Activated CD8-positive, alpha-beta T cell treated with anti-CD3 and anti-CD28 coated beads, Interleukin-2, amount 10 ng/mL, durations not matched to agents 7 days and 5 days (primary cell): ENCODE results near the gene ST6GALNAC6. TPM values are rescaled to one million over a fixed set of nuclear protein-coding genes. Genes with fewer than 3 reads are reported as not detected.

ENCODE experiments used
- ATAC-seq: fragments of 150-1000 bp; cut with Tn5 transposase; one replicate; pipeline ENCODE4 v1.10.0; 2021; ENCODE audit warnings: moderate library complexity
- CTCF ChIA-PET: fragments of 350-600 bp; sonication (Branson Sonifier 250); formaldehyde crosslinking; loops from one replicate; lab custom pipeline; 2021; ENCODE audit warnings: antibody characterized with exemption; lab: Charles Lee
- POLR2A ChIA-PET: fragments of 350-600 bp; sonication (Branson Sonifier 250); formaldehyde crosslinking; loops from one replicate; lab custom pipeline; 2021; ENCODE audit warnings: antibody characterized with exemption; lab: Charles Lee
- DNase-seq: peaks from one replicate; pipeline ENCODE4 v3.0.0-alpha.2; 2020
- H3K27ac Mint-ChIP-seq: one replicate; pipeline ENCODE4 v1.8.0; 2021; ENCODE audit warnings: mild to moderate bottlenecking, mixed read lengths
- H3K27me3 Mint-ChIP-seq: one replicate; pipeline ENCODE4 v1.8.0; 2021; ENCODE audit warnings: low read depth, mixed read lengths
- H3K36me3 Mint-ChIP-seq: one replicate; pipeline ENCODE4 v1.8.0; 2021; ENCODE audit warnings: low read depth, mixed read lengths
- H3K4me1 Mint-ChIP-seq: one replicate; pipeline ENCODE4 v1.8.0; 2021; ENCODE audit warnings: low read depth, mixed read lengths
- H3K4me3 Mint-ChIP-seq: one replicate; pipeline ENCODE4 v1.8.0; 2021; ENCODE audit warnings: mild to moderate bottlenecking, mixed read lengths
- H3K9me3 Mint-ChIP-seq: one replicate; pipeline ENCODE4 v1.8.0; 2022; ENCODE audit warnings: mixed read lengths; ENCODE audit not compliant: insufficient read depth
- total RNA-seq, 2 experiments: library from RNA; stranded (reverse); gene quantifications; one replicate each; pipeline ENCODE4 v1.2.3, GENCODE V29; 2021

ST6GALNAC6 gene
- 10 to 100 TPM; 68.6 to 77.6 TPM for total RNA-seq

- peak within 1 kb of the TSS; percentile 83 for H3K4me3 Mint-ChIP-seq
- peak; percentile 77 for ATAC-seq
- no peaks in the 10 kb centered on the region for H3K27me3 Mint-ChIP-seq
- H3K27ac Mint-ChIP-seq, result peak within 1 kb of the TSS; percentile 86
- ChIA-PET CTCF (interaction anchor here (1.3 to 3.8 kb wide), 5 partner anchors 10 to 164 kb away, joined by 4 to 13 read pairs (median 7); partner anchors contain the start of genes ST6GALNAC4 and TOR2A), POLR2A (interaction anchor here (0.5 to 2.8 kb wide), 7 partner anchors 9 to 128 kb away, joined by 3 to 12 read pairs (median 4); partner anchors contain the start of genes ENG and ST6GALNAC4)
- H3K4me1 Mint-ChIP-seq, result peaks cover 39% of the 10 kb centered on the region
- peak; percentile 73 for DNase-seq
- H3K9me3 Mint-ChIP-seq, result peaks cover under 1% of the 10 kb centered on the region
- peaks cover 47% of the 10 kb centered on the region for H3K36me3 Mint-ChIP-seq
Measured at GRCh38 chr9:127899128-127899943, at the start of gene ST6GALNAC6. Gene ST6GALNAC6 (minus strand): TSS chr9:127899603. CDS start chr9:127897981, 1,622 bp downstream.

- H3K4me1 Mint-ChIP-seq, result peaks cover 70% of the 10 kb centered on the region
- no peaks in the 10 kb centered on the region for H3K27me3 Mint-ChIP-seq
- ChIA-PET CTCF (interaction anchor here (2.2 kb wide), 1 partner anchor 87 kb away, joined by 13 read pairs; no protein-coding TSS in a partner anchor), POLR2A (interaction anchor here (0.9 kb wide), 1 partner anchor 13 kb away, joined by 4 read pairs; no protein-coding TSS in a partner anchor)
- H3K4me3 Mint-ChIP-seq, result no peak overlapping the region
- ATAC-seq (no peak), DNase-seq (no peak)
- H3K27ac Mint-ChIP-seq, result peak overlapping the region; percentile 61
- peaks cover 66% of the 10 kb centered on the region for H3K36me3 Mint-ChIP-seq
- no peaks in the 10 kb centered on the region for H3K9me3 Mint-ChIP-seq
Measured at GRCh38 chr9:127947841-127948710, 48.7 kb upstream of the ST6GALNAC6 start.

GRCh38 chr9:127946728-127947127 is 47.3 kb upstream of the ST6GALNAC6 start:
- Mint-ChIP-seq H3K27me3 (no peaks in the 10 kb centered on the region), H3K4me1 (peaks cover 69% of the 10 kb centered on the region), H3K27ac (no peak overlapping the region), H3K4me3 (no peak overlapping the region), H3K9me3 (no peaks in the 10 kb centered on the region), H3K36me3 (peaks cover 76% of the 10 kb centered on the region)
- CTCF ChIA-PET, result interaction anchor here (1.1 to 2.2 kb wide), 2 partner anchors 88 to 171 kb away, joined by 3 to 13 read pairs; no protein-coding TSS in a partner anchor
- DNase-seq, result no peak
- ATAC-seq, result no peak
- POLR2A ChIA-PET, result no interaction called here

- POLR2A ChIA-PET, result interaction anchor here (1.0 kb wide), 1 partner anchor 89 kb away, joined by 4 read pairs; no protein-coding TSS in a partner anchor
- DNase-seq (no peak), ATAC-seq (no peak)
- CTCF ChIA-PET, result interaction anchor here (1.1 to 7.8 kb wide), 2 partner anchors 91 to 172 kb away, joined by 3 to 140 read pairs; no protein-coding TSS in a partner anchor
- Mint-ChIP-seq H3K27ac (no peak overlapping the region), H3K9me3 (no peaks in the 10 kb centered on the region), H3K4me3 (no peak overlapping the region), H3K36me3 (peaks cover 79% of the 10 kb centered on the region), H3K27me3 (no peaks in the 10 kb centered on the region), H3K4me1 (peaks cover 63% of the 10 kb centered on the region)
Measured at GRCh38 chr9:127945942-127946341, 46.5 kb upstream of the ST6GALNAC6 start.

- Mint-ChIP-seq H3K9me3 (no peaks in the 10 kb centered on the region), H3K27me3 (no peaks in the 10 kb centered on the region), H3K36me3 (peaks cover 80% of the 10 kb centered on the region), H3K27ac (no peak overlapping the region), H3K4me3 (no peak overlapping the region), H3K4me1 (peaks cover 57% of the 10 kb centered on the region)
- ATAC-seq (no peak), DNase-seq (no peak)
- CTCF ChIA-PET, result interaction anchor here (1.1 to 7.8 kb wide), 4 partner anchors 11 to 172 kb away, joined by 3 to 144 read pairs (median 96); no protein-coding TSS in a partner anchor
- POLR2A ChIA-PET, result interaction anchor here (1.0 kb wide), 2 partner anchors 89 to 123 kb away, joined by 3 to 4 read pairs; no protein-coding TSS in a partner anchor
Measured at GRCh38 chr9:127945338-127945737, 45.9 kb upstream of the ST6GALNAC6 start.

GRCh38 chr9:127944586-127945218 is 45.3 kb upstream of the ST6GALNAC6 start:
- H3K27ac Mint-ChIP-seq, result peak overlapping the region; percentile 39
- no peak overlapping the region for H3K4me3 Mint-ChIP-seq
- DNase-seq (no peak), ATAC-seq (no peak)
- H3K36me3 Mint-ChIP-seq, result peaks cover 79% of the 10 kb centered on the region
- H3K9me3 Mint-ChIP-seq, result no peaks in the 10 kb centered on the region
- H3K4me1 Mint-ChIP-seq, result peaks cover 51% of the 10 kb centered on the region
- no peaks in the 10 kb centered on the region for H3K27me3 Mint-ChIP-seq
- ChIA-PET CTCF (interaction anchor here (0.7 to 7.8 kb wide), 14 partner anchors 12 to 173 kb away, joined by 3 to 144 read pairs (median 8); no protein-coding TSS in a partner anchor), POLR2A (interaction anchor here (1.0 kb wide), 2 partner anchors 90 to 124 kb away, joined by 3 to 4 read pairs; no protein-coding TSS in a partner anchor)

- no peaks in the 10 kb centered on the region for H3K27me3 Mint-ChIP-seq
- H3K36me3 Mint-ChIP-seq, result peaks cover 77% of the 10 kb centered on the region
- H3K9me3 Mint-ChIP-seq, result no peaks in the 10 kb centered on the region
- H3K27ac Mint-ChIP-seq, result peak overlapping the region; percentile 66
- ChIA-PET POLR2A (interaction anchor here (0.6 to 1.6 kb wide), 3 partner anchors 27 to 91 kb away, joined by 3 to 4 read pairs (median 4); no protein-coding TSS in a partner anchor), CTCF (interaction anchor here (0.7 to 7.8 kb wide), 30 partner anchors 13 to 215 kb away, joined by 3 to 144 read pairs (median 6); partner anchors contain the start of genes NAIF1 and SLC25A25)
- peak overlapping the region; percentile 22 for H3K4me3 Mint-ChIP-seq
- ATAC-seq (peak; percentile 88), DNase-seq (peak; percentile 84)
- H3K4me1 Mint-ChIP-seq, result peaks cover 44% of the 10 kb centered on the region
Measured at GRCh38 chr9:127943731-127944144, 44.3 kb upstream of the ST6GALNAC6 start.

- ATAC-seq (no peak), DNase-seq (no peak)
- ChIA-PET POLR2A (interaction anchor here (0.6 to 1.6 kb wide), 3 partner anchors 28 to 91 kb away, joined by 3 to 4 read pairs (median 4); no protein-coding TSS in a partner anchor), CTCF (interaction anchor here (0.6 to 7.8 kb wide), 39 partner anchors 9 to 216 kb away, joined by 3 to 144 read pairs (median 5); partner anchors contain the start of genes NAIF1, PIP5KL1 and SLC25A25)
- H3K9me3 Mint-ChIP-seq, result no peaks in the 10 kb centered on the region
- H3K27me3 Mint-ChIP-seq, result no peaks in the 10 kb centered on the region
- peak overlapping the region; percentile 7 for H3K27ac Mint-ChIP-seq
- H3K4me3 Mint-ChIP-seq, result no peak overlapping the region
- H3K36me3 Mint-ChIP-seq, result peaks cover 71% of the 10 kb centered on the region
- peaks cover 45% of the 10 kb centered on the region for H3K4me1 Mint-ChIP-seq
Measured at GRCh38 chr9:127943011-127943662, 43.7 kb upstream of the ST6GALNAC6 start.

GRCh38 chr9:127942216-127943010 is 43.0 kb upstream of the ST6GALNAC6 start:
- Mint-ChIP-seq H3K27me3 (no peaks in the 10 kb centered on the region), H3K4me1 (peaks cover 44% of the 10 kb centered on the region), H3K36me3 (peaks cover 68% of the 10 kb centered on the region), H3K9me3 (no peaks in the 10 kb centered on the region), H3K4me3 (no peak overlapping the region), H3K27ac (peak overlapping the region; percentile 30)
- ChIA-PET POLR2A (interaction anchor here (0.6 to 1.6 kb wide), 2 partner anchors 29 to 85 kb away, joined by 3 read pairs; no protein-coding TSS in a partner anchor), CTCF (interaction anchor here (0.6 to 7.8 kb wide), 23 partner anchors 9 to 186 kb away, joined by 3 to 144 read pairs (median 5); partner anchors contain the start of gene PIP5KL1)
- ATAC-seq (peak; percentile 54), DNase-seq (peak; percentile 62)
